Umbilical cord (tissue), 2 donors: Measurements from ENCODE around the gene OR10H1. TPM values are rescaled to one million over a fixed set of nuclear protein-coding genes. Genes with fewer than 3 reads are reported as not detected.
"Not testable (repeated sequence)": the region's sequence is repeated elsewhere in the genome, so short reads cannot be mapped to it uniquely, and the experiment has no call there.

ENCODE experiments used
- DNase-seq: peaks from one replicate; pipeline ENCODE4 v3.0.0-alpha.2; 2015; ENCODE audit warnings: low spot score
- total RNA-seq: library from RNA; depleted of rRNA; stranded (reverse); fragments of >200 nt; gene quantifications from one replicate; pipeline ENCODE4 v1.2.3, GENCODE V29; 2014; ENCODE audit warnings: low replicate concordance; ENCODE audit not compliant: insufficient read depth

The OR10H1 gene
- total RNA-seq = 2.6 TPM

DNA sequence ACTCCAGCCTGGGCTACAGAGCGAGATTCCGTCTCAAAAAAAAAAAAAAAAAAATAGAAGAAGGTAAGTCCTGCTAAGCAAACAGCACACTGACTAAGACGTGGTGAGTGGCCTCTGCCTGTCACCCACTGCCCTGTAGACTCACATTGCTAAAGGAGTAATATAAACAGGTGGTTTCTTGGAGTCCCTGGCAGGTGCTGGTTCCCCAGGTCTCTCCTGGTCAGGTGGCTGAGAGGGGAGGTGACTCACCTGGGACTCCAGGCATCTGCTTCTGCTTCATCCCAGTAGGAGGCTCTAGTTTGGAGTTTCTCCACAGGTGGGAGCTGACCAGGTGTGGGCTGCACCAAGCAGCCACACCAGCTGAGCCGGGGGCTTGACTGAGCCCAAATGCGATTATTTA, at the start of gene OR10H1:
Gene OR10H1 (minus strand): TSS at position 359 of the 400 bp plus-strand sequence. CDS start 7,627 bp downstream, outside the sequence.
- no peak for DNase-seq

DNA sequence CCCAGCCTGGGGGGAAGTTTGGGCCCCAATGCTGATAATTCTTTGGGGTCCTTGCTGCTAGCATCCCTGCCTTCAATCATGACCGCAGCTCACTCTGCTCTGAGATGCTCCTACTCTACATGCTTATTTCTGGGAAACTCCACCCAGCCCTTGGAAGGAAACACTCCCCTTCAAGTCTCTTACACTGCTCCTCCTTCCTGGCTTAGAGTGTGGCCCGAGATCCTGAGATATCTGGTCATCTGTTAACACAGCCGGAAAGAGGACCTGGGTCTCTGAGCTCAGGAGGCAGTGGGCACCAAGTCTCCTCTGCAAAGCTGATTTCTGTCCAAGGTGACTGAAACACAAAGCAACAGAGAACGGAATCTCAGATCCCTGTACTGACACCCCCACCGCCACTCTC, 49.4 kb upstream of the OR10H1 start:
- DNase-seq = no peak

DNA sequence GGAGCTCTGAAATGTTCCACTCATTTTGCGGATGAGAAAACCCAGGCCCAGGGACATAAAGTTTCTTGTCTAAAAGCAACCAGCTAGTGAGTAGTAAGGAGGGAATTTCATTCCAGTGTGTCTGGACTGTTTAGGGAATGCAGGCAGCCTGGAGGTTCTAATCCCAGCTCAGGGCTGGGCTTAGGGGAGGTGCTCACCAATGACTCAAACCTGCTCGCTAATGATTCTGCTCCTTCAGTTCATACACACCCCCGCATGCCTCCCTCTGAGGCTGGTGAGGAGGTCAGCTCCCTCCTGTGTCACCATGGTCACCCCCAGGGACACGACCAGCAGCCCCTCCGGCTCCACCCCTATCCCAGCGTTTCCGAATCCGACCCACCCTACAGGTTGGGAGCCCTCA, 47.8 kb upstream of the OR10H1 start:
- no peak for DNase-seq

DNA sequence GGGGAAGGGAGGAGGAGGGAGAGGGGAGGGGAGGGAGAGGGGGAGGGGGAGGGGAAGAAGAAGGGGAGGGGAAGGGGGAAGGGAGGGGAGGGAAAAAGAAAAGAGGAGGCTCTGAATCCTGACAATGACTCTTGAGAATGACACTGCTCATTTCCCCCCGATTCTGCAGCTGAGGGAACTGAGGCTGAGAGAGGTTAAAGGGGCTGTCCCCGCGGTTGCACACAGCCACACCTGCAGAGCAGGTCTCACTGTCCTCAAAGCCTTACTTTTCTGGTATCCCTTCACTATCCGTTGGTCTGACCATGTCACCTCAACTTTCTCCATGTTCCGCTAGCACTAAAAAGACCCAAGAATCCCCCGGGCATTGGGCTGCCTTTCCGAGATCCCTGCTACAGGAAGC, 47.0 kb upstream of the OR10H1 start:
- no peak for DNase-seq

DNA sequence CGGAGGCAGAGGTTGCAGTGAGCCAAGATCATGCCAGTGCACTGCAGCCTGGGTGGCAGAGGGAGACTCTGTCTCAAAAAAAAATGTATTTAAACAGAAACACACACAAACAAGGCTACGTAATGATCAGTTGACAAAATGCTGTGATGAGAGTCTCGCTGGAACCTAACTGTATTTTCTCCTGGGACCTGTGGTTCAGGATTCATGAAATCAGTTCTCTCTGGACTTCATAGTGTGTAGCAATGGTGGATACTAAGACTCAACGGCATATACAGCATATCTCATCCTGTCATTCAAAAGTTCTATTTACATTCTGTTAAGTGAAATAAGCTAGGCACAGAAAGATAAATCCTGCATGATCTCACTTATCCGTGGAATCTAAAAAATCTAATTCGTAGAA, 45.1 kb upstream of the OR10H1 start:
- DNase-seq = no peak

- DNase-seq = no peak
Measured at GRCh38 chr19:15859187-15859586, 43.7 kb upstream of the OR10H1 start.

- no peak for DNase-seq
Measured at GRCh38 chr19:15850385-15850784, 34.9 kb upstream of the OR10H1 start.

DNA sequence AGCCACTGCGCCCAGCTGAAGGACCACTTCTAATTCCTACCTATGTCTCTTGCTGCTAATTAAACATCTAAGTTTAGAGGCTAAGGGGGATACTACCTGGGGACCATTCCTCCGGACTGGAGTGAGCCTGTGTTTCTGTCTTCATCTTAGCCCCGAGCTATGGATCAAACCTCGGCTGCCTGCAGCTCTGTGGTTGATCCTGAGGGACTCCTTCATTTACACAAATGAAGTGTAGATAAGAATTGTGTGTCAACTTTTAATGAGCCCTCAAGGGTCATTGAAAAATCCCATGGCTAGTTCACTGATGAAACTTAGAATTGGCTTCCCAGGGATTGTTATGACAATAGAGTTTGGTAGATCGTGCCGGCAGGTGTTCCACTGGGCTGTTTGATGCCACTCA, 31.5 kb upstream of the OR10H1 start:
- DNase-seq = no peak

DNA sequence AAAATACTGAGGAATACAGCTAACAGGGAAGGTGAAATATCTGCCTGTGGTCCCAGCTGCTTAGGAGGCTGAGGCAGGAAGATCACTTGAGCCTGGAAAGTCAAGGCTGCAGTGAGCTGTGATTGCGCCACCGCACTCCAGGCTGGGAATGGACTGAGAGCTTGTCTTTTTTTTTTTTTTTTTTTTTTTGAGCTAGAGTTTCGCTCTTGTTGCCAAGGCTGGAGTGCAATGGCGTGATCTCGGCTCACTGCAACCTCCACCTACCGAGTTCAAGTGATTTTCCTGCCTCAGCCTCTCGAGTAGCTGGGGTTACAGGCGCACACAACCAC, 28.4 kb upstream of the OR10H1 start:
- DNase-seq = not testable (repeated sequence)

- DNase-seq = no peak
Measured at GRCh38 chr19:15843203-15843893, 27.9 kb upstream of the OR10H1 start.

GRCh38 chr19:15841875-15842569, 26.6 kb upstream of the OR10H1 start:
- no peak for DNase-seq

GRCh38 chr19:15840833-15841232, 25.4 kb upstream of the OR10H1 start:
- no peak for DNase-seq

GRCh38 chr19:15839888-15840287, 24.4 kb upstream of the OR10H1 start:
- DNase-seq = not testable (repeated sequence)

GRCh38 chr19:15838351-15838750, 22.9 kb upstream of the OR10H1 start:
- no peak for DNase-seq

- DNase-seq = no peak
Measured at GRCh38 chr19:15837221-15837731, 21.8 kb upstream of the OR10H1 start.

DNA sequence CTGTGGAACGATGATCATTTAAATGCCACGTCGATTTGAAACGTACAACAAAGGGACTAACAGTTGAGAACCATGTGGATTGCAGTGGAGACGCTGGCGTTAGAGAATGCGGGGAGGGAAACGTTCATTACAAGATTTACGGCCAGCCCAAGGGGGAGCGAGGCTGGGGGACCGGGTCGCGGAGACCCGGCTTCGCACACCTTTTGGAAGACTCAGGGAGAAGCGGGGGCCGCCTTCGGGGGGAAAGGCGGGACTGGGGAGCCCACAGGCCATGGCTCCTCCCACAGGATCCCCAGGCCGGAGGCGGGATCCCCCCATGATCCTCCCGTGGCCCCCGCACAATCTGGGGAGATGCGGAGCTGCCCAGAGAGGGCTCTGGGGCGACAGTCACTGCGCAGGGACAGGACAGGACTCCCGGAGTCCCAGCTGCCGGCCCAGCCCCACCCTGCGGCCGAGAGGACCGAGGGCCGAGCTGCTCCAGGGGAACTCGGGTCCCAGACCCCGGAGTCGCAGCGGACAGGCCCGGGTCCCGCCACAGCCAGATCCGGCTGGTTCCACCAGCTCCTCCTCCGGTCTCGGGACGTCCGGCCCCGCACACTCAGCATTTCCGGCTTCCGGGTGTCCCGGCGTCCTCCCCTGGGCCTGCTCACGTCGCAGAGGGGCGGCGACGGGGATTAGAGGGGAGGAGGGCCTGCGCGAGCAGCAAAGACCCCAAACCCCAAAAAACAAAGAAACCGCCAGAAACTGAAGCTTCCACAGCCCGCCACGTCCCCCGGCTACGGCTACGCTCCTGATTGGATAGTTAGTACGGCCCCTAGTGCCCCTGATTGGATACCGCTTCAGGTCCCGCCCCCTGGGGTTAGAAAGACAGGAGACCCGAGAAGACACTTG, 21.1 kb upstream of the OR10H1 start:
- DNase-seq = peak; percentile 100

GRCh38 chr19:15835565-15836329, 20.3 kb upstream of the OR10H1 start:
- DNase-seq = not testable (repeated sequence)

DNA sequence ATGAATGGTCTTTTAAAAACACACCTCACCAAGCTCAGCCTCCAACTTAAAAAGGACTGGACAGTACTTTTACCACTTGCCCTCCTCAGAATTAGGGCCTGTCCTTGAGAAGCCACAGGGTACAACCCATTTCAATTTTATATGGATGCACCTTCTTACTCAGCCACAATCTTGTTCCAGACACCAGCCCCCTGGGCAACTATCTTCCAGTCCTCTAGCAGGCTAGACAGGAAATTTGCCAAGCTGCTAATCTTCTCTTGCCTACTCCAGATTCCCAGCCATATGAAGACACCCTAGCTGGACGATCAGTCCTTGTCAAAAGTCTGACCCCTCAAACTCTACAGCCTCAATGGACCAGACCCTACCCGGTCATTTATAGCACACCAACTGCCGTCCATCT, 18.8 kb upstream of the OR10H1 start:
- DNase-seq = not testable (repeated sequence)

- no peak for DNase-seq
Measured at GRCh38 chr19:15831626-15832025, 16.2 kb upstream of the OR10H1 start.

DNA sequence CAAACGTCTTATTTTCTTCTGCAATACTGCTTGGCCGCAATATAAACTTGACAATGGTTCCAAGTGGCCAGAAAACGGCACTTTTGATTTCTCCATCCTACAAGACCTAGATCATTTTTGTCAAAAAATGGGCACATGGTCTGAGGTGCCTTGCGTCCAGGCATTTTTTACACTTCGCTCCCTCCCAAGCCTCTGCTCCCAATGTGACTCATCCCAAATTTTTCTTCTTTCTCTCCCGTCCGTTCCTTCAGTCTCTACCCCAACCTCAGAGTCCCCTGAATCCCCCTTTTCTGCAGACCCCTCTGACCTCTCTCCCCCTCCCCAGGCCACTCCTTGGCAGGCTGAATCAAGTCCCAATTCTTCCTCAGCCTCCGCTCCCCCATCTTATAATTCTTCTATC, 14.3 kb upstream of the OR10H1 start:
- DNase-seq = no peak

DNA sequence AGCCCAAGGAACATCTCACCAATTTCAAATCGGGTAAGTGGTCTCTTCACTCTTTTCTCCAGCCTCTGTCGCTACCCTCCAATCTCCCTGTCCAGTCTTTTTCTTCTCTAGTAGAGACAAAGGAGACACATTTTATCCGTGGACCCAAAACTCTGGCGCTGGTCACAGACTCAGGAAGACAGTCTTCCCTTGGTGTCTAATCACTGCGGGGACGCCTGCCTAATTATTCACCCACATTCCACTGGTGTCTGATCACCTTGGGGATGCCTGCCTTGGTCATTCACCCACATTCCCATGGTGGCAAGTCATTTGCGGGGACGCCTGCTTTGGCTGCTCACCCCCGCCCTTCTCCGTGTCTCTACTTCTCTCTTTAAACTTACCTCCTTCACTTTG, 13.8 kb upstream of the OR10H1 start:
- DNase-seq = no peak
